Activated T-helper 1 cell treated with anti-CD3 and anti-CD28 coated beads, Interleukin-12 subunit alpha, Interleukin-12 subunit beta, Interleukin-2, Interleukin-4 antibody, amounts not matched to agents 30 ng/mL and 10 ng/mL and 1 ng/mL, durations not matched to agents 14 hours and 24 hours and 36 hours (primary cell): ENCODE measurements around the gene FXYD4. TPM values are rescaled to one million over a fixed set of nuclear protein-coding genes. Genes with fewer than 3 reads are reported as not detected.

ENCODE experiments used
- DNase-seq: peaks from one replicate; pipeline ENCODE4 v3.0.0; 2021; ENCODE audit warnings: low spot score
- H3K27ac Mint-ChIP-seq: one replicate; pipeline ENCODE4 v1.8.0; 2021; ENCODE audit warnings: mild to moderate bottlenecking, mixed read lengths
- H3K27me3 Mint-ChIP-seq: one replicate; pipeline ENCODE4 v1.8.0; 2022; ENCODE audit warnings: mild to moderate bottlenecking, moderate library complexity, mixed read lengths; ENCODE audit not compliant: insufficient read depth
- H3K36me3 Mint-ChIP-seq: one replicate; pipeline ENCODE4 v1.8.0; 2021; ENCODE audit warnings: low read depth, mixed read lengths
- H3K4me1 Mint-ChIP-seq: one replicate; pipeline ENCODE4 v1.8.0; 2021; ENCODE audit warnings: low read depth, mixed read lengths
- H3K4me3 Mint-ChIP-seq: one replicate; pipeline ENCODE4 v1.8.0; 2021; ENCODE audit warnings: mild to moderate bottlenecking, moderate library complexity, mixed read lengths
- H3K9me3 Mint-ChIP-seq: one replicate; pipeline ENCODE4 v1.8.0; 2021; ENCODE audit warnings: mixed read lengths
- intact Hi-C: fragments of 100-400 bp; cut with micrococcal nuclease; formaldehyde crosslinking; loops from one replicate; pipeline ENCODE4 v1.15.1; 2024
- total RNA-seq: library from RNA; stranded (reverse); gene quantifications from 2 replicates; pipeline ENCODE4 v1.2.3, GENCODE V29; 2022

The FXYD4 gene
- total RNA-seq, 1 donor from 2014 or later, result 0.44 TPM

DNA sequence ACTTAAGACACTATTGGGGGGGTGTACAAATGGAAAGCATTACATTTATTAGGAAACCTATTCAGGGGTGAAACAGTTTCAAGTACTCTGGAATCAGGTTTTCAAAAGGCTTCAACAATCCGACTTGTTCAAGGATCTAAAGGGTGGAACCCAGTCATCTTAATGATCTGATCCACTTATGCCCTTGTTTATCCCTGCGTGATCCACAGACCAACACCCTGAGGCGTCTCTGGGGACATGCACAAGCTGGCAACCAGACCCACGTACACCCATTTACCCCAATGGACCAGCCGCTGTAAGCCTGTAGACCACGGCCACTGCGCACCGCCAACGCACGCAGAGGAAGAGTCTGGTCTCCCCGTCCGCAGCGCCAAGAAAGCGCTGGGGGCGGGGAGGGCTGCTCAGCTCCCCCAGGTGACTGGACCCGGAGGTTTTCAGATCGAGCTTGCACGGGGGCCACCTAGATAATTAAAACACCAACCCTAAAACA, 24.2 kb downstream of the FXYD4 start:
- peaks cover 79% of the 10 kb centered on the region for H3K4me1 Mint-ChIP-seq

DNA sequence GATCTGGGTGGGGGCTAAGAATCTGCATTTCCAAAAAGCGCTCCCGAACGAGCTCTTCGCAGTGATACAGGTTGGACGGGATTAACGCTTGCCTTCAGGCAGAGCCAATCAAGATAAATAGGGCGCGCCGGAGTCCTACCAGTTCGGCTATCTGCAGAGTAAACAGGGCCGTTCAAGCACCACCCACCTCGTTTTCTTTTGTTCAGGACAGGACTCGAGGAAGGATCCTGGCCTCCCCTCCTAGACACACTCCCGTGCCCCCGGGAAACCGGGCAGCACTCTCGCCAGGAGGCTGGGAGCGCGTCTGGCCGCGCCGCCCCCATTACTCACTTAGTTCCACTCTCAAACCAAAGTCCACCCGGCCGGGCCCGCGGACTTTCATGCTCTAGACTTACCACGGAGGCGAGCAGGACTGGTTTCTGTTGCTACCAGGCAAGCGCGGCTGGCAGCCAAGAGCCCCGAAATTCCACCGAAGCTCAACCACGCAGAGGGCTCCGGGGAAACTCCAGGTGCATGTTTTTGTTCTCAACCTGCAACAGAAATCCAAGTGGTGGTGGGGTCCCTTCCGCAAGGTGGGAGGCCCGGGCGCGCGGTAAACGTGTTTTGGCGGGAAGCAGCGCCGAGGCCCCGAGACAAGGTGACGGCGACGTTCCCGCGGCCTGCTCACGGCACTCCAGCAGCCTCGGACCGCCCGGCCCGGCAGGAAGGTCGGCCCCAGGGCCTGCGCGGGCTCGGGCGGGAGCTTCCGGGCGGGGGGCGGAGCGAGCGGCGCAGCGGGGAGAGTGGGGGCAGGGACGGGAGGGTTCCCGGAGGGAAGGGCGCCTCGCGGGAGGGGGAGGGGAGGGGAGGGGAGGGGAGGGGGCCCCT, 24.9 kb downstream of the FXYD4 start:
- Mint-ChIP-seq H3K27me3 (no peaks in the 10 kb centered on the region), H3K4me1 (peaks cover 82% of the 10 kb centered on the region), H3K9me3 (no peaks in the 10 kb centered on the region), H3K4me3 (peak overlapping the region; percentile 90), H3K27ac (peak overlapping the region; percentile 96), H3K36me3 (peaks cover 62% of the 10 kb centered on the region)
- intact Hi-C loops, result loop anchor here (2.0 to 10.0 kb wide), 3 partner anchors 104 to 611 kb away; partner anchors contain the start of genes BMS1 and CSGALNACT2
- DNase-seq, result peak; percentile 71

More for the DNA sequence above, 24.2 kb downstream of the FXYD4 start:
- peaks cover 65% of the 10 kb centered on the region for H3K36me3 Mint-ChIP-seq
- no peaks in the 10 kb centered on the region for H3K9me3 Mint-ChIP-seq
- intact Hi-C loops, result loop anchor here (2.0 to 10.0 kb wide), 3 partner anchors 103 to 611 kb away; partner anchors contain the start of genes BMS1 and CSGALNACT2
- H3K27ac Mint-ChIP-seq, result peak overlapping the region; percentile 96
- DNase-seq, result no peak
- peak overlapping the region; percentile 90 for H3K4me3 Mint-ChIP-seq
- no peaks in the 10 kb centered on the region for H3K27me3 Mint-ChIP-seq

DNA sequence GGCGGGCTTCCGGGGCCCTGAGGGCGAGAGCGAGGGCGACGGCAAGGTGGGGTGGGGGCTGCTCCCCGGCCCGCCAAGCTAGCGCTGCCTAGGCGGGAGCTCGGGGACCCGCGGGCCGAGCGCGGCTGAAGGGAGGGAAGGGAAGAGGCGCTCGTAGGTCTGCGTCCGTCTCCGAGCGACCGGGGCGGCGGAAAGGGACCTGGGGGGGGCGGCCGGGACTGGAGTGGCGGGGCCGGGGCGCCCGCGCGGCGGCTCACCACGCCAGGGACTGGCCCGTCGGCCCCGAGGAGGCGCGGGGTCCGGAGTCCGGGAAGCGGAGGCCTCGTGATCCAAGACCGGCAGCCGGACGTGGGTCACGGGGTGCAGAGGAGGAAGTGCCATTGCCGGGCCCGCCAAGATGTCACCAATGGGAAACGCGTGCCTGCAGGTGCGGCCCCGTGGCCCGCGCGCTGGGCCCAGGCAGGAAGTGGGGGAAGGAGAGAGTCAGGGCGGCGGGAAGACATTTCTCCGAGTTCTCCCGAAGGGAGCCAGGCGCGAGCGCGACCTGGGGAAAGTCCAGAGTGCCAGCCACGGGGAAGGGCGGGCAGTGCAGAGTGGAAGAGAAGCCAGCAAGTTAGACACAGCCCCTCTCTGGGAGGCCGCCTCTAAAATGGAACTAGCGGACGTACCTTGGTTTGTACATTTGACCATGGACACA, 25.6 kb downstream of the FXYD4 start:
- H3K36me3 Mint-ChIP-seq, result peaks cover 57% of the 10 kb centered on the region
- H3K4me1 Mint-ChIP-seq, result peaks cover 83% of the 10 kb centered on the region
- peak overlapping the region; percentile 90 for H3K4me3 Mint-ChIP-seq
- H3K27ac Mint-ChIP-seq, result peak overlapping the region; percentile 94
- no peaks in the 10 kb centered on the region for H3K9me3 Mint-ChIP-seq
- DNase-seq, result peak; percentile 81
- intact Hi-C loops, result loop anchor here (1.0 to 10.0 kb wide), 7 partner anchors 10 to 612 kb away; partner anchors contain the start of genes BMS1 and CSGALNACT2
- H3K27me3 Mint-ChIP-seq, result no peaks in the 10 kb centered on the region

DNA sequence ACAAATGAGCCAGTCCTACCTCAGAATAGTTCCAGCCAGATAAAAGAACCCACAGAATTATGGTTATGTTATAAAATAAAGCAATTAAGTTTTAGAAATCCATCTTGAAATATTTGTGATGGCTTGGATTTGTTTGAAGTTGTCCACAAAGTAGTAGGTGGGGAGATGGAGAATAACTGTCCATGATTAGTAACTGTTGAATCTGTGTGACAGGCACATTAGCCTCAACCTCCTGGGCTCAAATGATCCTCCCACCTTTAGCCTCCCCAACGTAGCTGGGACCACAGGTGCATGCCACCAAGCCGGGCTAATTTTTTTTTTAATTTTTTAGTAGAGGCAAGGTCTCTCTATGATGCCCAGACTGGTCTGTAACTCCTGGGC, 27.5 kb downstream of the FXYD4 start:
- Mint-ChIP-seq H3K4me3 (peak overlapping the region; percentile 90), H3K4me1 (peaks cover 83% of the 10 kb centered on the region), H3K36me3 (peaks cover 53% of the 10 kb centered on the region)

DNA sequence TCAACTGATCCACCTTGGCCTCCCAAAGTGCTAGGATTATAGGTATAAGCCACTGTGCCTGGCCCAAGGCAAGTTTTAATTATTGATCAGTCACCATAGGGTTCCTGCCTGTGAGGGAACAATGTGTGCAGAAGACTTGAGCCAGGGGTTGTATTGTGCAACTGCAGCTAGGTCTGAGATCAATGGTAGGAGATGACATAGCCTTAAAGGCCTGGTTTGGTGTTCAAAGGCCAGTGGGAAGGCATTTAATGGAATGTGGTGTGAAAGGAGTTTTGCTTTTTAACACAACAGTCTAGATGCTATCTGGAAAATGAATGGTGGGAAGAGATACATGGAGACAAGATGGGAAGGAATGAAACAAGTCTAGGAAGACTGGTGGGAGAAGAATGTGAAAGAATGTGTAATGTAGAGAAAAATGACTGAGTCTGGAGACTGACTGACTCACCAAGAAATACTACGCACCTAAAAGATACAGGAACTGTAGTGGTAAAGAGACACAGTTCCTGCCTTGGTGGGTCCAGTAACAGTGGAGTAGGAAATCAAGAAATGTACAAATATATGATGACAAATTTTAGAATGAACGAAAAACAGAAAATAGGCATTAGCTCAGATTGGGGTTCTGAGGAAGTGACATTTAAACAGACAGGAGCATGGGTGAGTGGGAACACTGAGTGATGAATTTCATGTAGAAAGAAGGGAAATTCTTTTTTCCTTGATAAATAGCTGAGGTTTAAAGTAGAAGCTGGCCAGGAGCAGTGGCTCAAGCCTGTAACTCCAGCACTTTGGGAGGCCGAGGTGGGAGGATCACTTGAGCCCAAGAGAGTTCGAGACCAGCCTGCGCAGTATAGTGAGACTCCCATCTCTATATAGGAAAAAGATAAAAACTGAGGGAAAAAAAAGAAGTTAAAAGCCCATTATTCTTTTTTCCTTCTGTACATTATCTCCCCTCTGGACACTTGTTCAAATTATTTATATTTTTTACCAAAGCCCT, 28.2 kb downstream of the FXYD4 start:
- H3K36me3 Mint-ChIP-seq, result peaks cover 50% of the 10 kb centered on the region
- H3K4me1 Mint-ChIP-seq, result peaks cover 83% of the 10 kb centered on the region
- intact Hi-C loops, result loop anchor here (2.0 to 10.0 kb wide), 3 partner anchors 107 to 761 kb away; partner anchors contain the start of genes BMS1 and ZNF33B
- no peaks in the 10 kb centered on the region for H3K9me3 Mint-ChIP-seq
- H3K27ac Mint-ChIP-seq, result peak overlapping the region; percentile 89
- no peak for DNase-seq
- peak overlapping the region; percentile 90 for H3K4me3 Mint-ChIP-seq
- no peaks in the 10 kb centered on the region for H3K27me3 Mint-ChIP-seq

More for the DNA sequence above, 27.5 kb downstream of the FXYD4 start:
- intact Hi-C loops, result loop anchor here (2.0 to 10.0 kb wide), 3 partner anchors 107 to 760 kb away; partner anchors contain the start of genes BMS1 and ZNF33B
- DNase-seq, result no peak
- peak overlapping the region; percentile 94 for H3K27ac Mint-ChIP-seq
- H3K9me3 Mint-ChIP-seq, result no peaks in the 10 kb centered on the region
- H3K27me3 Mint-ChIP-seq, result no peaks in the 10 kb centered on the region

DNA sequence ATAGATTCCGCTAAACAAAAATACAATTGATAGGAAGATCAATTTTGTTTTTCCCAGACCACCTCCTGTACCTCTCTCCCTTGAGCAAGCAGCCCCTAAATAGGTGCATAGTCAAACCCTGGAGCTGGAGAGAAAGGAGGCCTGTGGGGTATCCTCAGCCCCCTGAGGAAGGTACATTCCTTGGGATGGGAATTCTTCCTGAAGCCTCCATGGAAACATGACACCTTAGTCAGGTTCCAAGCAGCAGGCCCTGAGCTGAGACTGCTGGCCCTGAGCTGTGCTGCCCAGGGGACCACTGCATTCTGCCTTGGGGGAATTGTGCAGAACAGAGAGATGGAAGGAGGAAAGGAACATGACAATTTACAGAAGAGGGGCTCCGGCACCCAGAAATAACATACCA, 30.2 kb downstream of the FXYD4 start:
- intact Hi-C loops, result no loop called here
- peaks cover 75% of the 10 kb centered on the region for H3K4me1 Mint-ChIP-seq
- no peaks in the 10 kb centered on the region for H3K9me3 Mint-ChIP-seq
- no peaks in the 10 kb centered on the region for H3K27me3 Mint-ChIP-seq
- H3K4me3 Mint-ChIP-seq, result peak overlapping the region; percentile 99
- peaks cover 50% of the 10 kb centered on the region for H3K36me3 Mint-ChIP-seq
- H3K27ac Mint-ChIP-seq, result peak overlapping the region; percentile 36
- DNase-seq, result no peak

DNA sequence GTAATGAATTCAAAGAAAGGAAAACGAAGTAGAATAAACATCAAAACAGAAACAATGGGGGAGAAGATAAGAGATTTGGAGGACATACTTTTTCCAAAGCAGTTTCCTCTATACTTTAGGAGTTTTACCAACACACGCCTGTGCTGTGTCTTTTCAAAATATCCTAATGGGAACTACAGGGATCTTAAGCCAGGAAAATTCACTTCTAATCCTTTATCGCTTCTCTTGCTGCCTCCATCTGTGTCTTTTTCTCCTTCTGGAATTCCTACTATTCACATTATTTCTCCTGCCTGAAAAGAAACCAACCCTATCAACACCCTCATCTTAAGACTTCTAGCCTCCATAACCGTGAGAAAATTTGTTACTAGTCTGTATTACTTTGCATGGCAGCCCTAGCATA, 30.7 kb downstream of the FXYD4 start:
- DNase-seq, result no peak
- intact Hi-C loops, result no loop called here
- Mint-ChIP-seq H3K9me3 (no peaks in the 10 kb centered on the region), H3K36me3 (peaks cover 50% of the 10 kb centered on the region), H3K4me1 (peaks cover 74% of the 10 kb centered on the region), H3K27me3 (no peaks in the 10 kb centered on the region), H3K4me3 (peak overlapping the region; percentile 99), H3K27ac (peak overlapping the region; percentile 49)

DNA sequence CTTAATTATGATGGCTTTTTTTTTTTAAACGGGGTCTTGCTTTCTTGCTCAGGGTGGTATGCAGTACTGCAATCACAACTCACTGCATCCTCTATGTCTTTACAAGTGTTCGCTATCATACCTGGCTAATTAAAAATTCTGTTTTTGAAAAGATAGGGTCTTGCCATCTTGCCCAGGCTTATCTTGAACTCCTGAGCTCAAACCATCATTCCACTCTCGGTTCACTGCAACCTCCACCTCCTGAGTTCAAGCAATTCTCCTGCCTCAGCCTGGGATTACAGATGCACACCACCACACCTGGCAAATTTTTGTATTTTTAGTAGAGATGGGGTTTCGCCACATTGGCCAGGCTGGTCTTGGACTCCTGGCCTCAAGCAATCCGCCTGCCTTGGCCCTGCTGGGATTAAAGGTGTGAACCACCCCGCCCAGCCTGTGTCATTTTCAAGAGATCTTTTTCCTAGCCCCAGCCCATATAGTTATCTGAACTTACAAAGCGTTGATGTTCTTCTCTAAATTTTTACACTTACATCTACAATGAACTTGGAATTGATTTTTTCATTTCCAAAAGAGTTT, 31.5 kb downstream of the FXYD4 start:
- Mint-ChIP-seq H3K4me3 (peak overlapping the region; percentile 99), H3K9me3 (no peaks in the 10 kb centered on the region)
- intact Hi-C loops, result no loop called here

DNA sequence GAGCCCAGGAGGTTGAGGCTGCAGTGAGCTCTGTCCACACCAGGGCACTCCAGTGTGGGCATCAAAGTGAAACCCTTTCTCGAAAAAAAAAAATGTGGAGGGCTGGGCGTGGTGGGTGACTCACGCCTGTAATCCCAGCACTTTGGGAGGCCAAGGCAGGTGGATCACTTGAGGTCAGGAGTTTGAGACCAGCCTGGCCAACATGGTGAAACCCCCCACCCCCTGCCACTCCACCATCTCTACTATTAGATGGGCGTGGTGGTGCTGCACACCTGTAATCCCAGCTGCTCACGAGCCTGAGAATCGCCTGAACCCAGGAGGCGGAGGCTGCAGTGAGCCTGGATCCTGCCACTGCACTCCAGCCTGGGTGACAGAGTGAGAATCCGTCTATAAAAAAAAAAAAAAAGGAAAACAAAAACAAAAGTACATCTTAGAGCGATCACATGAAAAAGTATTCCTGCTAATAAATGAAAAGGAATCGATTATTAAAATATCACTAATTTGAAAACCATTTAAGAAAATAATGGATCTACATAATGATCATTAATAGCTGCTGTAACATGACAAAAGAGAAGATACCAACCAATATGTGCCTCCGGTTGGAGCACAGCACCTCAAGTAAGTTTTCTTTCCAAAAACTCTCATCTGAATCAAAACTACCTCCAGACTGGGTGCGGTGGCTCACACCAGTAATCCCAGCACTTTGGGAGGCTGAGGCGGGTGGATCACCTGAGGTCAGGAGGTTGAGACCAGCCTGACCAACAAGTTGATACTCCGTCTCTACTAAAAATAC, 32.7 kb downstream of the FXYD4 start:
- no peaks in the 10 kb centered on the region for H3K9me3 Mint-ChIP-seq
- no peaks in the 10 kb centered on the region for H3K27me3 Mint-ChIP-seq
- peak overlapping the region; percentile 99 for H3K4me3 Mint-ChIP-seq
- no peak for DNase-seq
- H3K4me1 Mint-ChIP-seq, result peaks cover 58% of the 10 kb centered on the region
- intact Hi-C loops, result no loop called here
- H3K36me3 Mint-ChIP-seq, result peaks cover 49% of the 10 kb centered on the region
- peak overlapping the region; percentile 84 for H3K27ac Mint-ChIP-seq

More for the DNA sequence above, 31.5 kb downstream of the FXYD4 start:
- no peak for DNase-seq
- H3K27me3 Mint-ChIP-seq, result no peaks in the 10 kb centered on the region
- H3K4me1 Mint-ChIP-seq, result peaks cover 66% of the 10 kb centered on the region
- peaks cover 48% of the 10 kb centered on the region for H3K36me3 Mint-ChIP-seq
- peak overlapping the region; percentile 56 for H3K27ac Mint-ChIP-seq

DNA sequence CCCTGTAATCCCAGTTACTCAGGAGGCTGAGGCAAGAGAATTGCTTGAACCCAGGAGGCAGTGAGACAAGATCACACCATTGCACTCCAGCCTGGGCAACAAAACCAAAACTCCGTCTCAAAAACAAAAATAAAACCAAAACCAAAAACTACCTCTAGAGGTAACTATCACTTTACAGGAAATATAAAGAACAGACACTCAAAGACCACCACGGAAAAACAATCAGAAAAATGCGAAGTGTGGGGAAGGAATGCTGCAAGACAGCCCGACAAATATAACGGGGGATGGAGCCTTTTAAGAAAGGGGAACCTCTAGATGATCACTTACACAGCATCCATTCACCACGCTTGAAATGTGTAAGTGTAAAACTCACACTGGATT, 33.3 kb downstream of the FXYD4 start:
- Mint-ChIP-seq H3K9me3 (no peaks in the 10 kb centered on the region), H3K4me1 (peaks cover 57% of the 10 kb centered on the region), H3K36me3 (peaks cover 46% of the 10 kb centered on the region), H3K27ac (peak overlapping the region; percentile 84), H3K27me3 (no peaks in the 10 kb centered on the region), H3K4me3 (peak overlapping the region; percentile 99)
- intact Hi-C loops, result no loop called here
- DNase-seq, result no peak

DNA sequence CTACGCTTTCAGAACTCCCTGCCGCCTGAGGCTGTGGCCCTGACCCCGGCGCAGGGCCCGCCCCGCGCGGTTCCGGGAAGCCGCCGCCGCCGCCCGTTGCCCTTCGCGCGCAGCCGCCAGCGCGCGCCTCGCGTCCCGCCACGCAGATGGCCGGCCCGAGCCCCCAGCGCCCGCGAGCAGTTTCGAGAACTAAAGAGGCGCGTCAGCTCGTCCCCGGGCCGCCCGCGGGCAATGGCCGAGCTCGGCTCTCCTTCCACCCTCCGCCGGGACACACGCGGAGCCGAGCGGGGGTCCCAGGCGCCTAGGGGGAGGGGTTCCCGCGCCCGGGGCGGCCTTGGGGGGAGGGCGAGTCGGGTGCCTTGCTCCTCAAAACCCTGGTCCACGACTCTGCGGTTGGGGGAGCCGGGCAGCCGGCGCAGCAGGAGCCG, 35.7 kb downstream of the FXYD4 start:
- Mint-ChIP-seq H3K27me3 (no peaks in the 10 kb centered on the region), H3K4me1 (peaks cover 48% of the 10 kb centered on the region), H3K27ac (peak overlapping the region; percentile 100), H3K9me3 (no peaks in the 10 kb centered on the region), H3K36me3 (peaks cover 37% of the 10 kb centered on the region), H3K4me3 (peak overlapping the region; percentile 99)
- DNase-seq, result peak; percentile 67
- intact Hi-C loops, result loop anchor here (1.0 to 2.0 kb wide), 3 partner anchors 10 to 268 kb away; partner anchors contain the start of gene CSGALNACT2
